GM21723 (cell line): ENCODE data around the gene FAXC.
"Not testable (repeated sequence)": the region's sequence is repeated elsewhere in the genome, so short reads cannot be mapped to it uniquely, and the experiment has no call there.

Experiments
- ATAC-seq: cut with Tn5 transposase; IDR thresholded peaks from one replicate; pipeline ENCODE4 v1.9.1; 2021; ENCODE audit warnings: mild to moderate bottlenecking, moderate library complexity; ENCODE audit not compliant: unreplicated experiment

Gene FAXC

DNA sequence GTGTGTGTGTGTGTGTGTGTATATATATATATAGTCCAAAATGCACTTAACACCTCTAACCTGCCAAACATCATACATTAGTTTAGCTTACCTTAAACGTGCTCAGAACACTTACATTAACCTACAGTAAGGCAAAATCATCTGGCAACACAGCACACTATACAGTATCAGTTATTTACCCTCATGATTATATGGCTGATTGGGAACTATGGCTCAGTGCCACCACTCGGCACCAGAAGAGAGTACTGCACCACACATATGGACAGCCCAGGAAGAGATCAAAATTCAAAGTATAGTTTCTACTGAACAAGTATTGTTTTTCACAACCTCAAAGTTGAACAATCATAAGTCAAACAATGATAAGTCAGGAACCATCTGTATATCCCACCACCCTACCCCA lies 59.8 kb downstream of the FAXC start:
- ATAC-seq = no peak

DNA sequence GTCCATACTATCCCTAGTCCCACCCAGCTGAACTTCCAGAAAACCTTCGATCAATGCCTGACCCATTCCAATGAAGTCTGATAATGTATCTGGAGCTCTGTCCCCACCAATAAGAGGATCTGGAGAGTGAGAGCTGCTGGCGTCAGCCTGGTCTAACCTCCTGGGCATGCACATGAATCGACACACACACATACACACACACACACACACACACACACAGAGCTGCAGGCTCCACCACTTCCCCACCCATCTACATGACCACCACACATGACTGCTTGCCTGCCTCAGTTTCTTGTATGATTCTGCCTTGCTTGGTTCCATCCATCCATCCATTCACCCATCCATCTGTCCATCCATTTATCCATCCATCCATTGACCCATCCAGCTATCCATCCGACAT lies 60.8 kb downstream of the FAXC start:
- ATAC-seq = no peak

DNA sequence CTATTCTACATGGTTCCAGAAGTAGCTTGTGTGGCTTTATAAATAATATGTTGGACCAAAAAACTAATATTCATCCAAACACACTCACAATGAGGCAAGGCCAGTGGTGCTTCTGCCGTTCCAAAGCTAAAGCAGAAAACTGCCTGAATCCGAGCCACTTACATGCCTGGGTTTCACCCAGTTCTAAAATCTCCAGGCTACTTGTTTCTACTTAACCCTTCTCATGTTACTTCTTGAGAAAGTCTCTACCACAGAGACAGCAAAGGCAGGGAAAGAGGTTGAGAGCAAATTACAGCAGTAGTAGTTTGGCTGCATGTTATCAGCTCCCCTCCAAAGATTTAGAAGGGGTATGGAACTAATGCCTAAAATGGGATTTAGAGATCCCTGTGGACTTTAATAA lies 62.0 kb downstream of the FAXC start:
- no peak for ATAC-seq

DNA sequence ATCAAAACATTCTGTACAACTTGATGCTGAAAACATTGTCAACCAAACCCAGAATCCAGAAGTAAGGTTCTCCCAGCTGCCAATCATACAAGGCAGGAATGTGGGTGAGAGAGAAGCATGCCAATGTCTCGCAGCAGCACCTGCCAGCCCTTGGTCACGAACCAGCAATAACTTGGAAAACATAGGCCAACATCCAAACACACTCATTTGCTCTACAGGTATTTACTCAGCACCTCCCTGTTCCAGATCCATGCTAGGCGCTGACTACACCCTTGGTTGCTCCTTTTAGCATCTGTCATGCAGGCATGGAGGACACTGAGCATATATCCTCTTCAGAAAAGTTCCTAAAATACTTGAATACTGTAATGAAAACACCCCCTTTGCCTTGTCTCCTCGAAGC lies 63.6 kb downstream of the FAXC start:
- no peak for ATAC-seq

DNA sequence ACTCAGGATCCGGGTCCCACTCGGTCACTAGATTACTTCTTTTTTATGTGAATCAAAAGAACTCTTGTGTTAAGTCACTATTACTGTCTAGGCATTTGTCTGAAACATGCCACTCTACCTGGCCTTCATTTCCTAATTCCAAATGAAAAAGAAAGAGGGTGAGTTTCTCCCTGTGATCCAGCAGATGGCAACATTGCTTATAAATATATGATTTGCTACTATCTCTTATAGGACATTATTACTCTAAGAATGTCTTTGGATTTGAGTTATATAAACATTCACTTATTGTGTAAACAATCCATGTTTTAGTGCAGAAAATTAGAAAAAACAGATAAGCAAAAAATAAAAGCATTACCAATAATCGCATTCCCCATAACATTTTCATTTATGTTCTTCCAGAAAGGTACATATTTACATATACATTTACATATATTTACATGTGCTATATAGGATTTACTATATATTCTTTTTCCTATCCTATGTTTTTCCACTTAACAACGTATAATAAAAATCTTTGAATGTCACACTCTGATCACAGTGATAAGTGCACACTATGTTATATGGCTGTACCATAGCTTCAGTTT lies 66.9 kb downstream of the FAXC start:
- ATAC-seq = no peak

DNA sequence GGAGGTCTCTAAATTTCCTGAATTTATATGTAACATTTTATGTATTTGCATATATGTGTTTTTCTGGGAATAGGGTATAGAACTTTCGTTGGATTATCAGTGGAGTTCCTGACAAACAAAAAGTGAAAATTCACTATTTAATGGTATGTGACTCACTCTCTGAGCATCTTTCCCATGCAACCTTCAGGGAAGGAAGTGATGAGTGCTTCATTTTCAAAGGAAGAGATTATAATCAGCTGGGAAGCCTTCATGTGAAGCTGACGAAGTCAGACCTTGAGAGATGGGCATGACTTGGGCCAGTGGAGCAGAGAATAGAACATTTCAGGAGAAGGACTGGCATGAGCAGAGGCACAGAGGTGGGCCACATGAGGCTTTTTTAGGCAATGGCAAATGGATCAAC lies 72.7 kb downstream of the FAXC start:
- ATAC-seq = no peak

DNA sequence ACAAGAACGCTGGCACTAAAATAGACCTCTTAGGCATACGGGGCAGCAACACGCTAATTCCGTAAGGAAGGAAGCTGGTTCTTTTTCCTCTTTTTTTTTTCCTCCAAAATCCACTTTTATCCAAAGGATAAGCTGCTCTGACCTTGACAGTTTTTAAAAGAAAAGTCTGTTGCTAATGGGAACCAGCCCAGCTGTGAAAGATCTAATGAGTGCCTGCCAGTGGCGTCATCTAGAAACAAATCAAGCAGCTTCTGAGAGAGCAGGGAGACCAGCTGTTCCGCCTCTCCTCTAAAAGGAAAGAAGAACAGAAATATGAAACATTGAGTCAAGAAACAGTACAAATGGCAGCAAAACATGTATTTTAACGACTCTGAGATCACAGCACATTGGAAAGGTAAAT lies 78.6 kb downstream of the FAXC start:
- no peak for ATAC-seq

DNA sequence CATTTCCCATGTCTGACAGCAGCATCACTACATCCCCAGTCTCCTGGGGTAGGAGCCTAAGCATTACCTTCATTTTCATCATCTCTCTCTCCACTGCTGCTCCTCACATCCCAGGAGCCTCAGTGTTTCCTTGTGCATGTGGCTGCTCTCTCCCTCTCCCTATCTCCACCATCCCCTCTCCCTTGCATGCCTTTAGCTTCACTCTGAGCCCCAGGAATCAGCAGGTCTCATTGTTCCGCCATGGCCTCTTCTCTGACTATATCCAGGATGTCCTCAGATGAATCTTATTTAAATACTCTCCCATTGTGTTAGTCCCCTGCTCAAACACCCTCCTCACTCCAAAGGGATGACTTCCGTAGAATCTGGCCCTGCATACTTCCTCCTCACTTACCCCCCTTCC lies 79.4 kb downstream of the FAXC start:
- ATAC-seq = no peak

DNA sequence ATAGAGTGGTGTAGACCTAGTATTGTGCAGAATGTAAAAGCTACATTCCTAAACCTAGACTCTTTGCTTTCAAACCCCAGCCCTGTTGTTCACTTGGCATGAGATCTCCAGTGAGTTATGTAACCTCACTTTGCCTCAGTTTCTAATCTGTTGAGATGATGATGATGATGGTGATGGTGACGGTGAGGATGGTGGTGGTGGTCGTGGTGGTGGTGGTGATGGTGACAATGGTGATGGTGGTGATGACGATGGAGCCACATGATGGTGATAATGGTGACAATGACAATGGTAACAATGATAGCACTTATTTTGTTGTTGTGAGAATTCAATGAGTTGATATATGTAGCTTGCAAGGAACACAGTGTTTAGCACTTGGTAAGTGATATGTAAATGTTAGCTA lies 80.3 kb downstream of the FAXC start:
- no peak for ATAC-seq

DNA sequence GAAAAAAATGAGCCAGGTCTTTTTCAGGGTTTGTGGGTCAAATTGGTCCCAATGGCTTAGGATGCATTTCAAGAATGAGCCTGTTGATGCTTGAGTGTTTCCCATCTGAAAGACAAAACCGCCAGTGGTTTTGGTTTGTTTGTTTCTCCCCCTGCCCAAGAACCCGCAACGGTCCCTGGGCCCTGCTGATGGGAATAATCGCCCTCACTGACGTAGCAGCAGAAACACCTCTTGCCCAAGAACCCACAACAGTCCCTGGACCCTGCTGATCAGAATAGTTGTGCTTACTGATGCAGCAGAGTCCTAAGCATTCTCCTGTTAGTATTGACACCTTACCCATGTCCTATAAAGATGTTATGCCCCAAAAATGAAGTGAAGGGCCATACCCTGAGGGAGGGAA lies 82.5 kb downstream of the FAXC start:
- not testable (repeated sequence) for ATAC-seq

DNA sequence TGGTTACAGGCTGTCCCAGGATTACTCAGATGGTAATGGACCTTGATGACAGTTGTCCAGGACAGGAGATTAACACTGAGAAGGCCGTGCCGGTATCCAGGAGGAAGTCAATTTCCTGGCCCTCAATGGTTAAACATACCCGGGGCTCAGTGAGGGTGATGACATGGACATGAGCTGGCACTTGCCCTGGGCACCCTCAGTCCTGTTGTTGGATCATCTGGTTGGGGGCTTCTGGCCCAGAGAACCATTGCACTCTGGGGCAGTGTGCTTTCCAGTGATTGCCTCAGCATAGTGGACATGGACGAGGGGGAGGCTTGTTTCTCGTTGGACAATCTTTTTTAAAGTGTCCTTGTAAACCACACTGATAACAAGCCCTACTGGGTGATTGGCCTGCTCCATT lies 84.0 kb downstream of the FAXC start:
- ATAC-seq = not testable (repeated sequence)

DNA sequence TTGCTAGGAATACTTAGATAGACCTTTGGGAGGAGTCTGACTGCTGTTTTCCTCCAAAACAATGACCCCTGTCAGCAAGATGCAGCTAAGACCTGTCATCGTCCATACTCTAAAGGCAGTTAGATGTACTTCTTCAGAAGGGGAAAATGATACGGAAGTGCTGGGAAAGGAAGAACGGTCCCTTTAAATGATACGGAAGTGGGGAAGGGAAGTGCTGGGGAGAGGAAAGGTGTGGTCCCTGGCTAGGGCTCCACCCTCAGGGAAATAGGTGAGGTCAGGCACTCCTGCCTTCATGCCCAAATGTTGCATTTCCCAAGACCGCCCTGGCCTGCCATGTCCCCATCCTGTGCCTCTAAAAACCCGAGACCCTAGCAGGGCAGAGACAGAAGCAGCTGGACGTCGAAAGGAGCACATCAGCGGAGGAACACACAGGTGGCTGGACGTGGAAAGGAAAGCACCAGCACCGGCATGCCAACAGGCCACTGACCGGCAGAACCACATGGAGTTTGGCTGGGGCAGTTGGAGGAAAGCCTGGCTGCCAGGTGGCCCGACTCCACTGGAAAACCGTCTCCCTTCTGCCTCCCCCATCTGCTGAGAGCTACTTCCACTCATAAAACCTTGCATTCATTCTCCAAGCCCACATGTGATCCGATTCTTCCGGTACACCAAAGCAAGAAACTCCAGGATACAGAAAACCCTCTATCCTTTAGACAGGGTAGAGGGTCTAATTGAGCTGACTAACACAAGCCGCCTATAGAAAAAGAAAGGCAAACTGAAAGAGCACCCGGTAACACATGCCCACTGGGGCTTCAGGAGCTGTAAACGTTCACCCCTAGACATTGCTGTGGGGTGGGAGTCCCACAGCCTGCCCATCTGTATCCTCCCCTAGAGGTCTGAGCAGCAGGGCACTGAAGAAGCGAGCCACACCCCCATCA lies 94.6 kb downstream of the FAXC start:
- no peak for ATAC-seq

DNA sequence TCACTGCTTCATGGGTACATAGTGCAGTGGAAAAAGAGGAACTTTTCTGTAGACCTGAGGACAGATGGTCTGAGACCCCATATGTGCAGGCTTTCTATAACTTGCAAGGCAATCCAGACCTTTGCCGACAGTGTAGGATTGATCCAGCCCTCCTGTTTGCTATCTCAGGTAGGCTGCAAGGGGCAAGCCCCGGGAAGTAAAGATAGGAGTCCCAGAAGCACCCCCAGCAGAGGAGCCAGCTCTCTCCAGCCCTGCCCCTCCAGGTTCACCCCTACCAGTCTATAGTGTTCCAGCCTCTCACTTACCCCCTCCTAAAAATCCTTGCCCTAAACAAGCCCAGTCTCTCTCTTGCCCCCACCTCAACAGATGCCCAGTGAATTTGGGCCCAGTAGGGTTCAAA lies 96.2 kb downstream of the FAXC start:
- ATAC-seq = no peak

DNA sequence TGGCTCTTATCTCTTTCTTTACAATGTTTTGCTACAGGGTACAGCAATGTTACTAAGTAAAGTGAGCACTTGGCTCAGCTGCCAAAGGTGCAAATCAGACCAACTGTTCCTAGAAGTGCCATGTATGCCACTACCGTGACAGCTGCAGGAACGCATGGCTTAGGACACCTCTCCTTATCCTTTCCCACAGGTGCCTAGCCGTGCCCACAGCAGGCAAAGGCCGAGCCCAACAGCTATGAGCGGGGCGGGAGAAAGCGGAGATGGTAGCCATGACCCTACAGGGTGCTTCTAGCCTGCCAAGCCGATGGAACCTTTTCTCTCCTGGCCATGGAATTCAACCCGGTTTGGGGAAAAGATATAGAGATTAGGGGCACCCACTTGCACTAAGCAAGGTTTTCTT lies 97.1 kb downstream of the FAXC start:
- no peak for ATAC-seq

DNA sequence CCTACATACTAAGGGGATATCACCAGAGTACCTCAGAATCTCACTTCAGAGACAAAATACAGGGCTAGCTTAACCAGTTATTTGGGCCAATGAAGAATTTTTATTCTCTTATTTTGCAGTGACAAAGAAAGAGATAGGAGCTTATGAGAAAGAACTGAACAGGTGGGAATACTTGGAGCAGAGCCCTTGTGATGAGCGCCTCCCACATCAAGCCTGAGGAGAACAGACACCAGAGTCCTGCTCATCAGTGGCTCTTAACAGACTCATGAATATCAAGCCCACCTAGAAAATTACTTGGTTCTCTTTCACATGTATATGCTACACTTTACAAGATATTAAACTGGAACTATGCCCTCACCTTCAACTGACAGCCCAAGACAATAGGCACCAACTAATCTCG lies 99.0 kb downstream of the FAXC start:
- ATAC-seq = no peak

DNA sequence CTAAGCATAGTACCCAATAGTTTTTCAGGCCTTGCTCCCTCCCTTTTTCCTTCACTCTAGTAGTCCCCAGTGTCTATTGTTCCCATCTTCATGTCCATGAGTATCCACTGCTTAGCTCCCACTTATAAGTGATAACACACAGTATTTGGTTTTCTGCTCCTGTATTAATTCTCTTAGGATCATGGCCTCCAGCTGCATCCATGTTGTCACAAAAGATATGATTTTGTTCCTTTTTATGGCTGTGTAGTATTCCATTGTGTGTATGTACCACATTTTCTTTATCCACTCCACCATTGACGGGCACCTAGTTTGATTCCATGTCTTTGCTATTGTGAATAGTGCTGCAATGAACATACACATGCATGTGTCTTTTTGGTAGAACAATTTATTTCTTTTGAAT lies 102.9 kb downstream of the FAXC start:
- ATAC-seq = no peak

DNA sequence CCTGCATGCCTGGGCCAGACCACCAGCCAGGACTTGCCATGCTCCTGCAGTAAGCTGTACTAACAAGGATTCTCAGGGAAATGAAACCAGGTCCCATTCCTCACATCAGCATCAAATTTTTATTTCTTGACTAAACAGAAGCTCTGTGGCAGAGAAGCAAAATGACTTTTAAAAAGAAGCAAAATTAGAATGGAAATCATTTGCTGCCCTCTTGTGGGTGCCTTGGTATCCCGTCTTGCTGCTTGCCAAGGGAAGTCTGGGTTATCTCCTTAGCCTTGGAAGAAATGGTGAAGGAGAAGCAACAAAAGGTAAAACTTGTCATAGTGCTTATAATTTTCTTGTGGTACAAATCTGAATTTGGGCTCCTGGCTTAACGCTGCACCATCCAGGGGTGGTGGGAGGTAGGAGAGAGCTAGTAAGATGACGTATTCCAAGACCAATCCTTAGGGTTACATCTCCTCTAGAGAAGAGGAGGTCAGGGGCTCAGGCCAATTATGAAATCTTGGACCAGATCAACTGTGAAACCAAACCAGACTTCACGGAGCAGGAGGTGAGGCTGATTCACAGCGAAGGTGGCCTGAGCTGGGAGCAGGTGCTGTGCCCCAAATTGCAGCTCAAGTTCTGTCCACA lies 107.5 kb downstream of the FAXC start:
- ATAC-seq = no peak

DNA sequence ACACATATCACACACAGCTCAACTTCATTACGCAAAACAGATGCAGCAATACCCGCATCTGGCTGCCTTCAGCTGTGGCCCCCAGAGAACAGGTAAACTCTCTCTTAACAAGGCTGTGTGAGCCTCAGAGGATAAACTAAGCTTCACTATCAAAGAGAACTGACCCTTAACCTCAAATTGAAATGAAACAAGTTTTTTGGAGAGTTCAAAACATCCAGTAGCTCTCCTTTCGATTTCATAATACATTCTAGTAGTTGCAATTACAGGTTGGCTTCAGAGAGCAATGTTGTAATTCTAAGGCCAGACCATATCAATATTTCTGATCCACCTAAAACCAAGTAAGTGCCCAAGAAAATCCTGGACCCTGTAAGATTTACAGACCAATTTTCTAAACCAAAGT lies 113.5 kb downstream of the FAXC start:
- no peak for ATAC-seq

DNA sequence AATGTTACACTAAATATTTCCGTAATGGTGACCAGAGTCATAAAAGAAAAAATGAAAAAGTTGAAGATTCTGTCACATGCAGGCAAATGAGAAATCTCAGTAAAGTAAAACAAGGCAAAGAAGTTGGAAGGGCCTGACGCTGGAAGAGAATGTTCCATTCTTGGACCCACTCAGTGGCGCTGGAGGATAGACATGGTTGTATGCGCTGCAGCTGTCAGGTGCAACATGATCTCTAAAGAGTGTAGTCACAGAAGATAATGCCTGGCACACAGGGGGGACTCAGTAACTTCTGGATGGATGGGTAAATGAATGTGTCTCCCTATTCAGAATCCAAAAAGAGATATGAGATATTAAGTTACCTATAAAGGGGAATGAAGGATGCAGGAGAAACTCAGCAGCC lies 116.3 kb downstream of the FAXC start:
- ATAC-seq = no peak

DNA sequence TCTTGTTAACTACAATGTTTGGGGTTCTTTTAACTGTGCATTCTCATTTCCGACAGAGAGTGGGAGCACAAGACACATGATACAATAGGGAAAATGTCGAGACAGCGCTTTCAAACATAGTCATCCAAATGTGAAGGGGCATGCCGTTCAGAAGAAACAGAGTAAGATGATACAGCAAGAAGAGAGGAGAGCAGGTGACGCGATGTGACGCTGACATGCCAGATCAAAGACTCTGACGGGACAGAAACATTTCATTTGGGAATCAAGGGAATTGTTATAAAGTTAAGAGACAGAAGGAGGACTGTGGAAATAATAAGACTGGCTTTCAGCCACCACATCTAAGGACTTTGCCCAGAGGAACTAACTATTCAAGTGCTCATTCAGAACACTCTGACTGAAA lies 117.4 kb downstream of the FAXC start:
- no peak for ATAC-seq

DNA sequence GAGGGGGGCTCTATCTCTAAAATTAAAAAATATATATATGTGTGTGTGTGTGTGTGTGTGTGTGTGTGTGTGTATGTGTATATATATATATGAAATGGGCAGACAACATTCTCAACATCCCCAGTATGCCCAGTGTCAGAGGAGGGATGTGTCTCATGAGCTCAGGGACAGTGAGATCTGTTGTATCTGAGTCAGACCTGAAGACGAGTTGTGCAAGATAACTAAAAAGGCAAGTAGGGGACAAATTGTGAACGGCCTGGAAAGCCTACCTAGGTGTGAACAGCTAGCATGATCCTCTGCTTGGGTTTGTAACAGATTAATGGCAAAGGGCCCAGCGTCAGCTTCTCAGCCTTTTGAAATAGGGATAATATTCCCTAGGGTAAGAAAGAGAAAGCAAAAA lies 124.3 kb downstream of the FAXC start:
- ATAC-seq = no peak
